NCI-H1436 treated with DMSO at 0.1 percent for 48 hours (cell line): ENCODE measurements around the gene GNB1L.

ENCODE experiments used
- DNase-seq: peaks from one replicate; lab custom pipeline; 2025; lab: John Stamatoyannopoulos, UW

Gene GNB1L

GRCh38 chr22:19760951-19761724 lies 93.5 kb downstream of the GNB1L start:
- DNase-seq = no peak

DNA sequence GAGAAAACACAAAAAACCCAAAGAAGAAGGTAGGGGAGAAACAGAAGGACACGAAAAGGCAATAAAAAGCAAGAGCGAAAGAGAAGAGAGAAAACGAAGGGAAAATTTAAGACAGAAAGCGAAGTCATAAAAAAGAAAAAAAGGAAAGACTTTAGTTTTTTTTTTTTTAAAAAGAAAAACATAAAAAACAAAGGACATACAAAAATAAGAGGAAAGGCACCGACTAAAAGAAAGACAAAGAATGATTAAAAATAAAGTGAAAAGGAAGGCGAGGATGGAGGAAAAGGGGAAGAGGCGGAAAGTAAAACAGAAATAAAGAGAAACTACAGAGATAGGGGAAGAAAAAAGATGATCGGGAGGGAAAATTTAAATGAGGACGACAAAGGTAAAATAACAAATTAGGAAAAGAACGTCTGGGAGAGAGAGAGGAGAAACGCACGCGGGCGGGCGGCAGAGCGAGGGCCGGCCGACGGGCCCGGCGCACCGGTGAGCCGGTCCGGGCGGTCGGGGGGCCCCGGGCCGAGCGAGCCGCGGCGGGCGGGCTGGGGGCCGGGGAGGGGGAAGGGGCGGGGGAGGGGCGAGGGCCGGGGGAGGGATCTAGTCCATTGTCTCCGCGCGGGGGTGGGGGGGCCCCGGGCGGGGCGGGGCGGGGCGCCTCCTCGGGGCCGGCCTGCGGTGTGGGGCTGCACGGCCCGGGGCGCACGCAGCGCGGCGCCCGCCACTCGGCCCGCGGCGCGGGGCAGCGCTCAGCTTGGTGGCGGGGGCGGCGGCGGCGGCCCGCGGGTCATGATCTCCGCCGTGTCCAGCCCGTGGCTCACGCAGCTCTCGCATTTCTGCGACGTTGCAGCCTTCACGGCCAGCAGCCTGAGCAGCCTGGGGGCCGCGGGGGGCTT lies 94.4 kb downstream of the GNB1L start, which contains the start of gene TBX1:
TBX1 (plus strand) TSS at position 721 of the 893 bp plus-strand sequence; CDS start at position 787, 66 bp downstream.
- DNase-seq = no peak

DNA sequence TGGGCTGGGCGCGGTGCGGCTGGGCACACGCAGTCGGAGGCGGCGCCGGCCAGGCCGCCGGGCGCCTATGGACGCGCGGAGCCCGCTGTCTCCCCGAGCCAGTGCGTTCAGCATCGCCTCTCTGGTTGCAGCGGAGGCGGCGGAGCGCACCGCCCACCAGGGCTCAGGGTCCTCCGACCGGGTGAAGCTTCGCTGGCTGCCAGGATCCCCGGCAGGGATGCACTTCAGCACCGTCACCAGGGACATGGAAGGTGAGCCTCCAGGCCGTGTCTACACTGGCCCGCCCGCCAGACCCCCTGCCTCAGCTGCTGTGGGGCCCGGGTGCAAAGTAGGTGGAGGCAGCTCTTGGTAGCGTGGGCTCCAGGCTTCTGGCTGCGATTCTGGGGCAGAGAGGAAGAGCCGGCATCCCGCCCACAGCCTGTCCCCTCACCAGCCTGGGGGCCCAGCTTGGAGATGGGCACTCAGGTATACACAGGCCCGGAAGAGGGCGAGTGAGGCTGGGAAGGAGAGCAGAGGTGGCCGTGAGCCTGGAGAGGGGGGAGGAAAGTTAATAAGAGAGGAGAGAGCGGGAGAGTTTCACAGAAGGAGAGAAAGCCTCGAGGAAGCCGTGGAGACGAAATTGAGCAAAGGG lies 95.1 kb downstream of the GNB1L start:
- no peak for DNase-seq

DNA sequence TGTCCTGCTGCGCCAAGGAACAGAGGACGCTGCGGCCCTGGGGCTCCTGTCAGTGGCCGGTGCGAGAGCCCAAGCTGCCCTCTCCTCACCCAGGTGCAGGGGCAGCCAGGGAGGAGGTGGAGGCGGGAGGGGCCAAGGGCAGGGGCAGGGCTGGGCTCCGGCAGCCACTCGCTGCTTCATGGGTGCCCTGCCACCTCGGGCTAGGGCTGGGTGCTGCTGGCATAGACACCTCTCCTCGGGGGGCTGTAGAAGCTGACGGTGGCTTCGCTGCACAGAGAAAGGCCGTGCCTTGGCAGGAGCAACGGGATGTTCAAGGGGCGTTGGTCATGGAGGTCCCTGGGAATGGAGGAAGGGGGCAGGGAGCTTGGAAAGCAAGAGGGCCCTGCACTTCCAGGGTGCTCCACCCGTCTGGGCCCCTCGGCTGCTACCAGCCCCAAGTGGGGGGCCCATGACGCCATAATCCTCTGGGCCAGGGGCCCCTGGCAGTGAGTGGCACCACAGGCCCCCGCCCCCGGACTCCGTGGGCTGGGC lies 95.7 kb downstream of the GNB1L start:
- no peak for DNase-seq

DNA sequence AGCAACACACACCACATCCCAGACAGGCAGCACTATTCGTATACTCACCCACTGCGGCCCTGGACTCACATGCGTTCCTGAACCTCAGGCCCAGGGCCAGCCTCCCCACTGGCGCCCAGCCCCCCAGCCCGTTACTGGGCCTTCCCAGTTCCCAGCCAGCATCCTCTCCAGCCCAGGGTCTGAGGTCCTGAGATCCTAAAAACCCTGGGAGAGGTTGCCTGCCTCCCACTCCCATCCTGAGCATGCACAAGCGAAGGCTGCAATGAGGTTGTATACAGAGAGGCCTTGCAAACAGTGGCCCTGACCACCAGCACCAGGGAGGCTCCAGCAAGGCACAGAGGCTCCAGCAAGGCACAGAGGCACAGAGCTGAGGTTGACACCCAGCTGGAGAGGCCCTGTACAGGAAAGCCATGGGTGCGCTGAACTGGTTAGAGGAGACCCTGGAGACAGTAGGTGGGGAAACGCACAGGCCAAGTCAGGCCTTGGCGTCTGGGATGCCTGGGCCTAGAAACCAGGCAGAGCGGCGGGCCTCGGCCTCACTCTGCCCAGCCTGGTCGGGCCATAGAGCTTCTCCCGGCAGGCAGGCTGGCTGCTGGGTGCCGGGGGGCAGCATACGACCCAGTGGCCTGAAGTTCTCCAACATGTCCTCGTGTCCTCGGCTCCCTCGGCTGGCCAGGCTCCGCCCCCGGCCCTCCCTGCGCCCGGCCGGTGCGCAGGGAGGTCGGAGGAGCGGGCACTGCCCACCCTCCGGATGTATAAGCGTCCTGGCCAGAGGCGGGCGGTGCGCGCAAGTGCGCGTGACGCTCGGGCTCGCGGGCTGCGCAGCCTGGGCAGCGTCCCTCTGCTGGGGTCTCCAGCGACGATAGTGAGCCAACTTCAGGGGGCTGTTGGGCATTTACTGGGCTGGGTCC lies 96.4 kb downstream of the GNB1L start:
- no peak for DNase-seq

DNA sequence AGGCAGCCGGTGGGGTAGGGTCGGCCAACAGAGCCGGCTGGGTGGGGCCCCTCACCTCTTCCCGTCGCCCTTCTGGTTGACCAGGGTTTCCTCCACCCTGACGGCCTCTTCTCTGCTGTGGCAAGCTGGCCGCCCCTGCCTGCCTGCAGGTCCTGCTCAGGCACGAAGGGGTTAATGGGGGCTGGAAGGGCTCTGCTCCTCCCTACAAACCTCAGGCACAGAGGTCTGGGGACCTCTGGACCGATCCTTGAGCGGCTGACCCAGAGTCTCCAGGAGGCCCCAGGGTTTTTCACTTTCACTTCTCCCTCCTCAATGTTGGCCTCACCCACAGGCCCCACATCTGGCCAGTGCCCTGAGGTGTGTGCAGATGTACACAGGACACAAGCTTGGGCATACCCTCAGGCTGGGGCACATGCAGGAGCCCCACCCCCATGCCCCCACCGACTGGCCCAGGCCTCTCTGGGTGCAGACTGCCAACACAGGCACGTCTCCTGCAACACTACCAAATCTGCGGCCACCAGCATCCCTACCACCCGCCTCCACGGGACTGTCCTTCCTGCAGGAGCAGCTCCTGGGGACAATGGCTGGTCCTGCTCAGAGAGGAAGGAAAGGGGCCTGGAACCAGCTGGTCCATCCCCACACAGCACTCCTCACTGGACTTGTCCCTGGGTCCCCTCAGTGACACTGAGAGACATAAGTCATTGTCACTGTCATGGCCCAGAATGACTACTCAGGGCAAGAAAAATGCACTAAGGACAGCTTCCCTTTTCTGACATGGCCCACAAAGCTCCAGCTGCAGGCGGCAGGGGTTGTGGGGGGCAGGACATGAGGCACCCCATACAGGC lies 97.3 kb downstream of the GNB1L start:
- DNase-seq = no peak

- DNase-seq = no peak
These were observed 98.2 kb downstream of the GNB1L start for GRCh38 chr22:19756288-19757128.

- no peak for DNase-seq
These were observed 98.9 kb downstream of the GNB1L start for GRCh38 chr22:19755722-19756287.

DNA sequence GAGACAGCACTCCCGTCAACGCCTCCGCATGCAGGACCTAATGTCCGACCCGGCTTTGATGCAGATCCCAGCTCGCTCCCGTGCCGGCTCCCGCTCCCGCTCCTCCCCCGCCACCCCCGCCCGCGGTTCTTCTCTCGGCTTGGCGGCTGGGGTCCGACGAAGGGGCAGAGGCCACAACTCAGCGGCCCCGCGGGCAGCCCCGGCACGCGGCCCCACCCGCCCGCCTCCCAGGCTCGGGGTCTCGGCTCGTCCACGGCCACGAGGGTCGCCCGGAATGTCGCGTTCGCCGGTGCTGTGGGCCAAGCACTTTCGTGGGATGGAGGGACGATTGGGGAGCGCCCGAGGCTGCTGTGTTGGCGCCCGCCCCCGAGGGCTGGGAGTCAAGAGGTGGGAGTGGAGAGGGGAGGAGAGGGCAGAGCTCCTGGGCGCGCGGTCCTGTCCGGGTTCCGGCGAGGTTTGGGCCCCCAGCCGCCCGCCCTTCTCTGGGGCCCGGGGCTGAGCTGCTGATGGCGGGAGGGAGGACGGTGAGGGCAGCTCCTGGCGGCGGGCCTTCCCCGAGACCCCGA lies 99.4 kb downstream of the GNB1L start:
- DNase-seq = no peak

GRCh38 chr22:19754701-19755144 lies 100.0 kb downstream of the GNB1L start:
- DNase-seq = no peak

DNA sequence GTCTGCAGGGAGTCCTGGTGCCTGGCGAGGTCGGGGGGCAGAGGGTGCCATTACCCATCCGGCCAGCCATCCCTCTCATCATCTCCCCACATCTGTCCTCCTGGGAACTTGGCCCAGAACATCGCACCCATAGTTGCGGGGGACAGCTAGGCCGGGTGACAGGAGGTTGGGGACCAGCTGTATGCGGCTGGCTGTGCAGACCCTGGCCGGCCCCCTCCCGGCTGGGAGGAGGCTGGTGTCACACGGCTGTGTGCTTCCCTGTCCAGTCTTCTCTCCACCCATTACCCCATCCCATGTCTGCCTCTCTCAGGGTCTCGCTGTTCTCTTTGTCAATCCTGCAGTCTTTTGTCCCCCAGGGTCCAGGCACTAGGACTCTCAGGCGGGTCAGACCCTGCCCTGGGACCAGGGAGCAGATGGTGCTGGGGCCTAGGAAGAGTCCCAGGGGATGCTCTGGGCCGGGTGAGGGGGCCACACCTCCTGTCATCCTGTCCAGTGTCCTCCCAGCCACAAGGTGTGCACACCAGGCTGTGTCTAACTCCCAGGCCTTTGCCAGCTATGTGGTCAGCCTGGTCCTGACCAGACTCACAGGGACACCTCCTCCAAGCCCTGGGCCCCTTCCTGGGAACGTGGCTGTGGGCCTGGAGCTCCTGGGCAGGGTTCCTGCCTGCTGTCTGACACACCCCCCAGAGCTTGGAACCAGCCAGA lies 100.5 kb downstream of the GNB1L start:
- DNase-seq = no peak

- DNase-seq = no peak
These were observed 101.4 kb downstream of the GNB1L start for GRCh38 chr22:19753090-19753842.

DNA sequence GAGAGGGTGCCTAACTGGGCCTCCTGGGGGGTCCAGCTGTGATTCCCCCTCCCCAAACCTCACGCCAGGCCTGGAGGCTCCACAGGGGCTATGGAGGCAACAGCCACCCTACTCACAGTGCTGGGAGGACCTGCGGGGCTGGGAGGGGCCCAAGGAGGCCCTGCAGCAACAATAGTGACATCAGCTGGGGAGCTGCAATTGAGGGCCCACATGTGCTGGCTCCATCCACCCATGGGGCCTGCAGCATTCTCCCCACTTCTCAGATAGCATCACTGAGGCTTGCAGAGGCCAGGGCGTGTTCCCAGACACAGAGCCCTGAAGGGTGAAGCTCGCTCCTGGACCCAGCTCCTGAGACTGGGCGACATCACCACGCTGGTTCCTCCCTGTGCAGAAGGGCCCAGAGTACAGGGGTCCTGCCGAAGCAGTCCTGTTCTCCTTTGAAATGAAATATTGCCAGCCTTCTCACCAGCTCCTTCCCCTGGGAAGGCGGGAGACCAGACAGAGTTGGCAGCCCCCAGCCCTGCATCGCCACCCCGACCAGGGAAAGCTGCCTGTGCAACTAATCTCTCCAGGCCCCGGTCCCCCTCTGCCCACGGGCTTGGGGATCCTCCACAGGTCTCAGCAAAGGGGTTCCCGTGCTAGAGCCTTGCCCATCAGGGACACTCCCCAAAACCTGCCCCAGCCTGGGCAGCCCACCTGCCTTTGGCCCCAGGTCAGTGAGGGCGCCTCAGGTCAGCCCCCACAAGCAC lies 103.0 kb downstream of the GNB1L start:
- DNase-seq = no peak

GRCh38 chr22:19750507-19751490 lies 103.9 kb downstream of the GNB1L start:
- DNase-seq = no peak

DNA sequence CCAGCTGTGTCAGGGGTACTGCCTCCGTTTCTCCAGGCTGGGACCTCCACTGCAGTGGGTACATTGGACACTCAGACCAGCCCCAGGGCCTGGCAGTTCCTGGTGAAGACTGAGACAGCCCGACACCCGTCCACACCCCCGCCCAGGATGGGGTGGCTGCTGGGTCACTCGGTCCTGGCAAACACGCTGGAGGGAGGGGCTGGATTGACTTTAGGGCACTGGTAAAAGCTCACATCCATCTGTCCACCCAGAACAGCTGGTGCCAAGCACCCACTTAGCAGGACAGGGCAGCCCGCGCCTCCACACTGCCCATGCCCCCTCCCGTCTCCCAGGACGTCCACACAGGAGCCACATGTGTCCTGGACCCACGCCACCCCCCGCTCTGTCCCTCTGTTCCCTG lies 104.8 kb downstream of the GNB1L start:
- no peak for DNase-seq
